Kidney capillary endothelial cell (primary cell): ENCODE measurements around the gene THUMPD2.
"Not testable (repeated sequence)": the region's sequence is repeated elsewhere in the genome, so short reads cannot be mapped to it uniquely, and the experiment has no call there.

Source experiments
- DNase-seq: peaks from one replicate; pipeline ENCODE4 v3.0.0-alpha.2; 2018; ENCODE audit warnings: low spot score

The THUMPD2 gene

DNA sequence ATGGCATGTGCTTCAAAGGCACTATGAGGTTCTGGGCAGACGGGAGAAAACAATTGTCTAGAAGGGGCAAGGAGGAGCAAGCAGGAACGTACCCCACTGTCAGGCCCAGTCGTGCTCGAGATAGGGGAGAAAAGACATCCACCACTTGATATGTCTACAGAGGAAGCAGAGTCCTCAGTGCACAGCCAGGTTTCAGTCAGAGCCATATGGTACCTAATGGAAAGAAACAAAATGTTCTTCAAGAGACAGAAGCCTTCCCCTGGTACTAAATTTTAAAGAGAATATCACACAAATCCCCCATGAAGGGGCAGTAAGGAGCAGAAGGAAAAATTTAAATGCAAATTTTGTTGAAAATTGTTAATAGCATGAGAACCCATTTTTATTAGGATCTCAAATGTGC lies 21.9 kb downstream of the THUMPD2 start:
- no peak for DNase-seq

DNA sequence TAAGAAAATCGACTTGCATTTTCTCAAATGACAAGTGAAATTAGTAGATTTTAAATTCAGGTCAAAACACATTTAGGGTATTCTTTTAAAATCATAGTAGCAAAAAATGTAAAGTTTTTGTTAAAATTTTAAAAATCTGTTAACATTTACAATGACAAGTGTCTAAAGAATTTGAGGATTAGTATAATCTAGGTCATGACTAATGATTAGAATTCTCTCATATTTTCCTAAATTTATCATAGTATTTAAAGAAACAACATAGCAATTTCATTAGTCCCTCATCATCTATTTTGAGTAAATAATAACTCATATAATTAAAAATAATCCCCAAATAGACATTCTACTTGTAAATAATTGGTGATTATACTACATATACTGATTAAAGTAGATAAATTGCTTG lies 23.6 kb downstream of the THUMPD2 start:
- DNase-seq: no peak

DNA sequence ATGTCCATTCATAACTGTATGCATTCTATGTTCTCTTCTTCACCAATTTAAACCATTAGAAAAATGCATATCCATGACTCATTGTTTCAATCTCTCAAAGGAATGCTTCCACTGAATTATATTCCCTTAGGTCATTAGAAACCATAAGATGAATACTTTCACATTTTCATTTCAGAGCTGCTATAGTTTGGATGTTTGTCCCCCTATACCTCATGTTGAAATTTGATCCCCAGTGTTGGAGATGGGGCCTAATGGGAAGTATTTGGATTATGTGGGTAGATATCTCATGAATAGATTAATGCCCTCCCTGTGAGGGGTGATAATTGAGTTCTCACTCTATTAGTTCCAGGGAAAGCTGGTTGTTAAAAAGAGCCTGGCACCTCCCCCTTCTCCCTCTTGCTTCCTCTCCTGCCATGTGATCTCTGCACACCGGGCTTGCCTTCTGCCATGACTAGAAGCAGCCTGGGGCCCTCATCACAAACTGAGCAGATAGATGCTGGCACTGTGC lies 35.7 kb downstream of the THUMPD2 start:
- no peak for DNase-seq

DNA sequence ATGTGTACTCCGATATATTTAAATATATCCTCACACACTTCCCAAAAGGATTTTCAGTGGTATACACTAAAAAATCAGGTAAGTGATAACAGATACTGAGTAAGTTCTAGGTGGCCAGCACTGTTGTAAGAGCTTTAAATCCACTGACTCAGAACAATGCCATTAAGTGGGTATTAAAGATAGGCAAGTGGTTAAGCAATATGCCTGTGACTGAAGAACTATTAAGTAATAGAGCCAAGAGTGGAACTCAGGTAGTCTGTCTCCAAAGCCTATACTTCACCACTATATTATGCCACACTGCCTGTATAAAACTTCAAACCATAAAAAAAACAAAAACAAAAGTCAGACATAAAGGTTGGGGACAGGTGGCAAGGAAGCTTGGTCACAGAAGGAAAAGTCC lies 37.2 kb downstream of the THUMPD2 start:
- no peak for DNase-seq

DNA sequence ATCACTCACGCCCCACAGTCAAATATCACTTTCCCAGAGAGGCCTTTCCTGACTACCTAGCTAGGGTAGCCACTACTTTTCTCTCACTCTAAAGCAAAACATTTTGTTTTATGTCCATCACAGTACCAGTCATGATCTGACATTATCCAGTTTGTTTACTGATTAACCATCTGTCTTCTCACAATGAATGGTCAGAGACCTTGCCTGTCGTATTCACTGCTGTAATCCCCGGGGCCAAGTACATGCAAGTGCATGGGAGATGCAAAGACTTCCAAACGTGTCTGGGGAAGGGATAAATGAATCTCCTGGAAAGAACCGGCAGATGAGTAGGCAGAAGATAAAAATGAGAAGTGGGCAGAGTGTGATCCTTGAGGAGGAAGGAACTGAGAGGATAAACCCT lies 39.7 kb downstream of the THUMPD2 start:
- DNase-seq: no peak

DNA sequence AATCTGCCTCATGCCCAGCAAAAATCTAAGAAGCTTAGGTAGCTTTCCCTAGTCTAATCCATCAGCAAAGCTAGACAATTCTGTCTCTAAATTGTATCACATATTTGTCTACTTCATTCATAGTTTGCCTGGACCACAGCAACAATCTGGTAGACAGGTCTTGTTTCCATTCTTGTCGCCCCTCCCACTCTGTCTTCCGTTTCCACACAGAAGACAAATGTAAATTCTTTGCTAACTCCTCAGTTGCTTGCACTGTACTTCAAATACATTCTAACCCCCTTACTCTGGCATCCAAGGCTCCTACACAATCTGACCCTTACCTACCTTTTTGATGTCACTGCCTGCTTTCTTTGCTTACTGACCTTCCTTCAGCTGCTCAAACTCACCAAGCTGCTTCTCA lies 40.1 kb downstream of the THUMPD2 start:
- no peak for DNase-seq

DNA sequence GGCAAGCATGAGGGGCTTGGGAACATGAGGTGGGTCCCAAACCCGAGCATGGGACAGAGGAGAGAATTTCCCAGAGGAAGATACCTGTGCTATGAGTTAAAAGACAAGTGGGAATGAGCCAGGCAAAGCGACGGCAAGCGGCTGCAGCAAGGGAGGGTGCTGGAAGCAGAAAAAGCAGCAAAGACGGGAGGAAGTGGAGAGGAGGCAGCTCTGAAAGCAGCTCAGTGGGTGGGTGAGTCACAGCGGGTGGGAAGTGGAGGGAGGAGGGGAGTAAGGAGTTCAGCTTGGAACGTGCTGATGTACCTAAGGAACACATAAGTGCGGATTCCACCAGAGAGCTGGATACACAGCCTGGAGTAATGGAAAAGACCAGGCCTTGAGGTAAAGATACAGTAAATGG lies 41.4 kb downstream of the THUMPD2 start:
- DNase-seq: no peak

DNA sequence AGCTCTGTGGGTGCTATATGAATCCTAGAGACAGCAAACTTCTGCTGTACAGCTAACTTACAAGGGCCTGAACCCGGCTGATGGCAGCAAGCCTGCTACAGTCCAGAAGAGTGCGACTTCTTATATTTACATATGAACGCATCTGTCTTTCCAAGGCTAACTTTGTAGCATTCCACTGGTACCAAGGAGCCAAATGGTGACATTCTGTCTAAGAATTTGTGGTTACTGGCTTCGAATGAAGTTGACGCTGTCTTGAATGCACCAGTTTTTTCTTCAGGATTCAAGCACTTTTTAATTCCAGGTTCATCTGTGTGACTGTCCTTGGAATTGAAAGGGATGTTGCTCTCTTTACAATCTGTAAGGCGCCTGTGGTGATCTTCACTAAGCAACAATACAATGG lies 42.4 kb downstream of the THUMPD2 start:
- no peak for DNase-seq

DNA sequence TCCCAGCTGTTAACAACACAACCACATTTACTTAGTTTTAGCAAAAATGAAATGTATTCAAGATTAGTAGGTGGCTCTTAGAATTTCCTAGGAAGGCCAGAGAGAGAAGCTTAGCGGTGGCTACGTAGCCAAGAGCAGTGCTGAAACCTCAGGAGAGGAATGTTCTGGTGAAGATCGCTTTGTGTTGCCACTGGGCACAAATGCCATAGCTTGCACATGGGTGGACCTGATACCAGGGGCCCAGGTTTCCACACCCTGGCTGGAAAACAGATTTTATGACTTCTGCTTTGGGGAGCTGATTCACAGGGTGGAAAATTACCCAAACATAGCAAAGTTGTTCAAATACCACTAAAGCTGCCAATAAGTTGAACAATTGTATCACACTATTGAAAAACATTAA lies 43.4 kb downstream of the THUMPD2 start:
- DNase-seq: no peak

DNA sequence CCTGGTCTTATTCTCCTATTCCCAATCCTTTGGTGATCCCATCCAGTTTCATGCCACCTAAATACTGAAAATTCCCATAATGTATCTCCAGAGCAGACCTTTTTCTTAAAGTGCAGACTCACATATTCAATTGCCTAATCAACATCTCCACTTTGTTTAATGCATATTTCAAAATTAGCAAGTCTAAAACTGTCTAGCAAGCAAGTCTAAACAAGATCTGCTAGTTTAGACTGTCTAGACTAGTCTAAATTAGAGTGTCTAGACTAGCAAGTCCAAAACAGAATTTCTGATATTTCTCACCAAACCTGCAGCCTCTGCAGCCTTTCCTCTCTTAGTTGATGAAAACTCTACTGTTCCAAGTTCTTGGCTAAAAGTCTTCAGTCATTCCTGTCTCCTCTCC lies 44.6 kb downstream of the THUMPD2 start:
- no peak for DNase-seq

DNA sequence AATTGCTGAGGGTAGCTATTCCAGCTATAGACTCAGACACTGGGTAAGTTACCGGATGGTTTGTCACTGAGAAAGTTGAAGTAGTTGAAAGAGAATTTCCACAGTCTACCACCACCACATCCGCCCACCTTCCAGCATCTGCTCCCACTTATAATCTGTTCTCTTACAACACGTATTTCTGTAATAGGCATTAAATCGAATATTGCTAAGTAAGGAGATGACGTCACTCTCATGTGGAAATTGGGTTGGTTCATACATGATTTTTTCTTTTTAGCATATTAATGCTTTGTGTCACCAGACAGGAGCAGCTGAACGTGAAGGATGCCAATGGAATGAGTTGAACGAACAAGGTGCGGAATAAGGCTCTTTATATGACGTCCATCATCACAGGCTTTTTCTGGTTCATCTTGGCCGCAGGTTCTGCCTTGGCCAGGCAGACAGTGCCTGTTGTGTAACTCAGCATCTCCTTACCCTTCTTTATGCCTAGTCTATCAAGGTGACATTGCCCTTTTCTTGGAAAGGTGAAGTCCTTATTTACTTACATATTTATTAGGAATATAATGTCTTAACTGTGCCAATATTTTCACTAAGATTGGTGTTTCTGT lies 45.9 kb downstream of the THUMPD2 start:
- no peak for DNase-seq

DNA sequence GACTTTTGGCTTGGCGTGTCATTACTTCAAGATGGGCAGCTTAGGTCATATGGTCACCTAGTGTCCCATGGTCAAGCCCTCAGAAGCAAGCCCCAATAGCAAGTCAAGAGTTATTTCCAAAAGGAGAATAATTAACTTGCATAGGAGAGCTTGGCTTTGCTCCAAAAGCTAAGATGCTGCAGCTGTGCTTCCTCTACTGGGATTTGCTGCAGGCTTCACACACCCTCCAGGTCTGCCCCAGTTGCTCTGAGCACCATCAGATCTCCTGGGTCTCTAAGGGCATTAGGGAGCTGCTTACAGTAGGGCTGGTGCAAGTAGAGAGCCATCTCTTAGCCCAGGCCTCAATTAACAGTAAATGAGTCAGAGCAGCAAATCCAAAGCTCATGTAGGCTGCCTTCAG lies 46.6 kb downstream of the THUMPD2 start:
- DNase-seq: no peak

DNA sequence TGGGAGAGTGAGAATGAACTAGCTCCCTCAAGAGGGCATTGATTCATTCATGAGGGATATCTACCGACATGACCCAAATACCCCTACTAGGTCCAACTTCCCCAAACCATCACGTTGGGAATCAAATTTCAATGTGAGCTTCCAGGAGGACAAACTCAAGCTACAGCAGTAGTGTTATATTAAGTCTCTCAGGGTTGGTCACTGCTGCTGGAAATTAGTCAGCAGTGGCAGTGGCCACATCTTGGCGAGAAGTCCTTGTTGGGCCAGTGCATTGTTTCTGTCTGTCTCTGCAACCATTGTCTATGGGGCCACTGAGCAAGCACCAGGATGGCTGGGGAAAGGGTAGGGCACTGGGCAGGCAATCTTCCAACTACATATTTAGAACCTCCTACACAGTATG lies 47.5 kb downstream of the THUMPD2 start:
- DNase-seq: peak; percentile 18

DNA sequence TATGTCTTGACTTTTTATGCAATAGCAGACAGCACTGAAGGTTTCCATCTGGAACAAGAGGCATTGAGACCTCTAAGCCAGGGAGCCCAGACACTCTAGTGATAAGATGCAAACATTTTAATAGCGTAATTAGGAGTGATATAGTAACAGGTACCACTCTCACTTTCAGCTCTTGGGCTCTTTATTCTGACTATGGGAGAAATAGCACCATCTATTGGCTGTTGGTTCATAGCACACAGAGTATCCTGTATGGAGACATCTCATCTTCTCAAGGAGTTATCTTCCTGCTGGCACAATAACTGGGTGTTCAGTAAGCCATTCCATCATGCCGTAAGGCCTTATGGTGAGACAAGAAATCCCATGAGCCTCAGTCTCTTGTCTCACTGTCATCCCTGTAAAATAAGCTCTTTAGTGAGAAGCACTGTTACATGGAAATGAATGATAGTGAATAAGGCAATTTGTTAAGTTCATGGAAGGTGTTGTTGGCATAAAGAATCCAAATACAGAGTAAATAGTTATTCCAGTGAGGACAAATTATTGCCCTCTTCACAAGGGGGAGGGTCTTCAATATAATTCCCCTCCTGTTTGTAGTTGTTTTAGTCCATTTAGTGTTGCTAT lies 48.3 kb downstream of the THUMPD2 start:
- peak; percentile 17 for DNase-seq

DNA sequence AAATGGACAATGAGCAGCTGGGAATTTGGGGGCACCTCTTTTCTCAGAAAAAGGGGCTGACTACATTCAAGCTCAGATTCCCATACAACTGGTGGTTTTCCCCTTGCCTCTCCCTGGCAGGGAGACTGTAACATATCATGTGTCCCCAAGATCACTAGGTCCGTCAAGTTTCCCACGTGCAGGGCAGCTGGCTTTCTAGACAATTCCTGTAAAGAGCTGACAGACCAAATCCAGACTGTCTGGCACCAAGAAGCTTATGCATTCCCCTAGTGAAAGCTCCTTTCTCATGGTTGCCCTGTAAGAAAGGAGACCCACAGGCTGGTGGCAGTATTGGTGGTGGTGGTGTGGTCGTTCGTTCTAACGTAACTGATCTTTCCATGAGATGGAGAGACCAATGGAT lies 48.8 kb downstream of the THUMPD2 start:
- DNase-seq: no peak

DNA sequence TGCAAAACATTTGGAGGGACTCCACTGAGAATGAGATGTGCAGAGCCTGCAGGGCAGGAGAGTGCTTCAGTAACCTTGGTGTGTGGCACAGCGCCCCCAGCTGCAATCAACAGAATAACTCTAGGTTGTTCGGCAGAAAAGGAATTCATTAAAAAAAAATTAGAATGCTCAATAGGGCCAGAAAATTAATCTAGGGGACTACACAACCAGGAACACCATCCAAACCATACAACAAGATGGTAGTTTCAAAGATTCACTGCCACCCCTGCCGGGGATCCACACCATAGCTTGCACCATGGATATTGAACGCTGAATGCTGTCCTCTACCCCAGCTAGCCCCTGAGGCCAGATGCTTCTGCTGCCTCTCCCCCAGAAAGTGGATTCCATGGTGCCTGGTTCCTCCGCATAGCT lies 50.1 kb downstream of the THUMPD2 start:
- peak; percentile 14 for DNase-seq

DNA sequence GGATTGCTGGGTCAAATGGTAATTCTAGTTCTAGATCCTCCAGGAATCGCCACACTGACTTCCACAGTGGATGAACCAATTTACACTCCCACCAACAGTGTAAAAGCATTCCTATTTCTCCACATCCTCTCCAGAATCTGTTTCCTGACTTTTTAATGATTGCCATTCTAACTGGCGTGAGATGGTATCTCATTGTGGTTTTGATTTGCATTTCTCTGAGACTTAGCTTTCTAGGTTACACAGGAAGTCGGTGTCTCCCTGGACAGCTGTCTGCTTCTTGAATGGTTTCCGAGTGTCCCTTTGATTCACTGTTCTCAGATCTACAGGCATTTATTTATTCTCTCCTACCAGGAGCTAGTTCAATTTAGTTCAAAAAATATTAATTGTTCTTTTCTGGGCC lies 51.0 kb downstream of the THUMPD2 start:
- DNase-seq: not testable (repeated sequence)

DNA sequence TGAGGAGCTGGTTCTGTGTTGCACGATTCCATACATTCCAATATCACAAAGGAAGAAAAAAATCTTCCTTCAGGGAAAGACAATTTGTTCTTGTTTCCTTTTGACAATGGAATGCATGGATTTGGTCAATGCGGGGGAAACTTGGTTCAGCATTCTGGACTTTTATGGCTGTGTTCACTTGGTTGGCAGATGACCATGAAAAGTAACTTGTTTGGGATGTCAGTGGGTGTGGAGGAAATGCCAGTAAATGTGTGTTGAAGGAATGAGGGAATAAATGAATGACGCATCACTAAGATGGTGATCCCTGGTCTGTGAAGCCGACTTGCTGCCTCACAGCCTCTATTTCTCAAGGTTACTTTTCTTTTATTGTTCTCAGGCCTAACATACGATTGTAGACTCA lies 53.7 kb downstream of the THUMPD2 start:
- no peak for DNase-seq

DNA sequence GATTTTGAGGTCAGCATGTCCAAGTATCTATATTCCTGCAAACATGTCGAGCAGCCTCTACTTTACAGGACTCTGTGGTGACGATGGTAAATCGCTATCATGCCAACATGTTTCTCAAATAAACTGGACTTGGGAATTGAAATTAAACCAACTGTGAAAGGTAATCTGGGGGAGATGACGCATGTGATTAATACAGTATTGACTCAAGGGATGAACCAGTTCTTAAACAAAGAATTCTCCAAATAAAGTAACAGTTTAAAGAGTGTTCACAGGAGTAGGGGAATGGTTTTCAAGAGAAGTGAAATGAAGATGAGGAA lies 54.3 kb downstream of the THUMPD2 start:
- DNase-seq: no peak

DNA sequence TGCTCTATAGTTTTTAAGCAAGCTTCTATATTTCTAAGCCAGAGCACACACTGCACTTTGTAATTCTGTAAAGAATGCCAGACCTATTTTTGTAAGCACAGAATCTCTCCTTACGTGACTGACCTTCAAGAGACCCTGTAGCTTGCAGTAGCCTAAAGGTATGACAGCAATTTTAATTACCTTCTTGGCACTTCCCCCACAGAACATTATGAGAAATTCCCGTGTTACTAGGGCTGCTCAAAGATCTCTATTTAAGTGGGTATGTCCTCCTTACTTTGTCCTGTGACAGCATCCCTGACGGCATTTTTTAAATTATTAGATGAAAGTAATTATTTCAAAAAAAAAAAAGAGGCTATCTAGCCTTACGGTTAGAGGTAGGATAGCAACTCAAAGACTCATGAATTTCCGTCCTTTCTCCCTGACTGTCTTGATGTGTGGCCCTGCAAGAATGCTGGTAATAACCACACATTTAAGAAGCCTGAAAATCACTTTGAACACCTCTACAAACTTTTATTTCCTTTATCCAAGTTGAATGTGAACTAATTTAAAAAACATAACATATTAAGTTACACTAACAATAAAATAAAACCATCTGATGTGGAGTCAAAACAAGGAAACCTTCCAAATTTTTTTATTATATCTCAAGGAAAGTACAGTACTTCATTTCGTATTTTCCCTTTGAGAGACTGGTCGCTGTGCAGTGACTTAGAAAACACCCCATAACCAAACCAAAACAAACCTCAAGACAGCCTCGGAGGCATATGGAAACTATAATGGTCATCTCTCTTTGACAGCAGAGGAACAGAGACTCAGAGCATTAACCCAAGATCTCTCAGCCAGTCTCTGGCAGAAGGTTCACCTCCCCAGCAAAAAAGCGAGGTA lies 54.9 kb downstream of the THUMPD2 start:
- DNase-seq: no peak

DNA sequence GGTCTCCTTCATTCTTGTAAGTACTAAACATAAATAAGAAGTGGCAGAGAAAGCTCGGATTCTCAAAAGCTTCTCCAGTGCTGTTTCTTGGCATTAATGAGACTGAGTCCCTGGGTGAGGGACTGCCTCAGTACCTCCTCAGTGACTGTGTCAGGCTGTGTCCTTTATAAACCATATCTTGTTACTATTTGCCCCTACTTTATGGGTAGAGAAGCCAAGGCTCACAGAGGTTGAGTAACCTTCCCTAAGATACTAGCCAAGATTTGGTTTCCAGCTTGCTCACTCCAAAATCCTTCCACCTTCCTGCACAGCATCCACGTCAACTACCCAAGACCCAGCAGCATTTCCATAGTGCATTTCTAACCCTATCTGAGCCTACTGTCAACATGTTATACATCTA lies 55.6 kb downstream of the THUMPD2 start:
- DNase-seq: no peak

DNA sequence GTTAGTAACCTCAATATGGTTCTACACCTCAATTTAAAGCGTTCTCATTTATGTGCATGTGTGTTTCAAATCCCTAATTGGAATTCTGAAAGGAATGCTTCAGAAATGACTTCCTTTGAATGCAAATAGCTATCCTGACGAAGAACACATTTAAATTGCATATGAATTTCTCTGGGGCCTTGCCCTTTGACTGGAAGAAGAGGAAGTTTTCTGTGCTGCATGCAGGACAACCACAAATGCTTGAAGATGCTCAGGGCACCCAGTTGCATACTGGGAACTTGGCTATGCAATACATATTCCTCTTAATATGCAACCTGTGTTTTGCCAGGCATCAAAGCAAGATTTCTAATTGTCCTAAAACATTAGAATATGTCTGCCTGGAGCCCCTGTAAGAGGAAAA lies 58.1 kb downstream of the THUMPD2 start:
- no peak for DNase-seq

DNA sequence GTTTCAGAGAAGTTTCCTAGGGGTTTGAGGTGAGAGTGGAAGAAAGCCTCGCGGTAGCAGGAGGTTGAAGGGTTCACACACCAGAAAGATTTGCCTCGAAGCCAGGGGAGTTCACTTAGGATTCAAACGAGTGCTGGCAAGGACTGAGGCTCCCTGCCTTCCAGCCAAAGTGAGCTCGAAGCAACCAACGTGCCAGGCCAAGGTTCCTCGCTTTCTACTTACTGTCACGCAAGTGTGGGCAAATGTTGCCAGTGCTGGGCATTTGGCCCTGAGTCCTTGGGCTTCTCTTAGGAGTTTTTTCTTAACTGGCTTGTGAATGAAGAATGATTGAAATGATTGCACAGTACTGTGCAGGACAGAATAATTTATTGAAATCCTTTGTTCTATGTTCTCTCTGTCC lies 59.7 kb downstream of the THUMPD2 start:
- no peak for DNase-seq
